SK-N-SH (cell line): ENCODE measurements around the gene FSHR. TPM values are rescaled to one million over a fixed set of nuclear protein-coding genes. Genes with fewer than 3 reads are reported as not detected.

Experiments used
- CTCF ChIA-PET: fragments of 300-600, 350-600 bp; formaldehyde crosslinking; extraction: SDS; loops from one replicate; lab custom pipeline; 2021; lab: Yijun Ruan, JAX
- POLR2A ChIA-PET: fragments of 350-600 bp; sonication (Branson Sonifier 250); formaldehyde crosslinking; extraction: SDS; loops from one replicate; lab custom pipeline; 2020; ENCODE audit warnings: antibody characterized with exemption, inconsistent platforms; lab: Yijun Ruan, JAX
- DNase-seq: peaks from one replicate; pipeline ENCODE4 v3.0.0; 2012
- H2AFZ ChIP-seq: fragments of 200-600 bp; sonication (generic); 2 replicates; pipeline ENCODE4 v1.8.1; 2016; ENCODE audit warnings: antibody characterized with exemption, mild to moderate bottlenecking, low read depth
- H3F3A ChIP-seq: fragments of 200-600 bp; sonication (generic); replicated peaks from 2 replicates; pipeline ENCODE3; 2016; ENCODE audit warnings: antibody characterized with exemption, mild to moderate bottlenecking; ENCODE audit not compliant: insufficient read depth
- H3K27ac ChIP-seq, 2 experiments: fragments of 200-500 bp in 1 of 2; fragments of 200-600 bp in 1 of 2; sonication (Bioruptor generic) in 1 of 2; sonication (generic), shearing (Covaris generic) in 1 of 2; 2 replicates each; pipeline versions ENCODE4 v1.5.1 to v1.6.1; 2014 to 2016; ENCODE audit warnings: low read depth in 2 of 2, inconsistent platforms in 1 of 2, low read length in 1 of 2, mild to moderate bottlenecking in 1 of 2, mixed read lengths in 1 of 2
- H3K27me3 ChIP-seq: fragments of 200-600 bp; sonication (generic), shearing (Covaris generic); 2 replicates; pipeline ENCODE4 v1.6.1; 2016; ENCODE audit warnings: mixed run types; ENCODE audit not compliant: insufficient read depth
- H3K36me3 ChIP-seq, 2 experiments: fragments of 200-500 bp in 1 of 2; fragments of 200-600 bp in 1 of 2; sonication (Bioruptor generic) in 1 of 2; sonication (generic) in 1 of 2; replicated peaks in 1 of 2; 2 replicates each; pipeline versions ENCODE3 to v1.5.1; 2014 to 2016; ENCODE audit warnings: low read length in 1 of 2, mild to moderate bottlenecking in 1 of 2; ENCODE audit not compliant: insufficient read depth in 2 of 2, control insufficient read depth in 1 of 2
- H3K4me1 ChIP-seq, 2 experiments: fragments of 200-500 bp in 1 of 2; fragments of 200-600 bp in 1 of 2; sonication (Bioruptor generic) in 1 of 2; sonication (generic), shearing (Covaris generic) in 1 of 2; 2 replicates each; pipeline versions ENCODE4 v1.5.1 to v1.6.1; 2014 to 2016; ENCODE audit warnings: low read depth in 1 of 2, low read length in 1 of 2, mixed run types in 1 of 2; ENCODE audit not compliant: insufficient read depth in 2 of 2, control insufficient read depth in 1 of 2
- H3K4me2 ChIP-seq: fragments of 200-600 bp; sonication (generic), shearing (Covaris generic); 2 replicates; pipeline ENCODE4 v1.6.1; 2017; ENCODE audit warnings: mixed run types
- H3K4me3 ChIP-seq, 2 experiments: fragments of 200-500 bp in 1 of 2; fragments of 200-600 bp in 1 of 2; sonication (Bioruptor generic) in 1 of 2; sonication (generic), shearing (Covaris generic) in 1 of 2; 2 replicates each; pipeline versions ENCODE4 v1.5.1 to v1.8.1; 2014 to 2016; ENCODE audit warnings: low read depth in 2 of 2, inconsistent platforms in 1 of 2, low read length in 1 of 2, mild to moderate bottlenecking in 1 of 2, mixed read lengths in 1 of 2, moderate library complexity in 1 of 2
- H3K79me2 ChIP-seq: fragments of 200-600 bp; sonication (generic); 2 replicates; pipeline ENCODE4 v1.8.1; 2017; ENCODE audit warnings: mild to moderate bottlenecking; ENCODE audit not compliant: insufficient read depth
- H3K9ac ChIP-seq: fragments of 200-600 bp; sonication (generic); 2 replicates; pipeline ENCODE4 v1.6.1; 2017; ENCODE audit warnings: mixed run types
- H3K9me2 ChIP-seq: fragments of 200-600 bp; sonication (generic); 2 replicates; pipeline ENCODE4 v1.6.1; 2017; ENCODE audit warnings: mixed run types
- H3K9me3 ChIP-seq: fragments of 200-600 bp; sonication (generic); 2 replicates; pipeline ENCODE4 v1.6.1; 2017; ENCODE audit warnings: mixed run types, mild to moderate bottlenecking, moderate library complexity
- H4K20me1 ChIP-seq: fragments of 200-600 bp; sonication (generic); 2 replicates; pipeline ENCODE4 v1.6.1; 2017; ENCODE audit warnings: mild to moderate bottlenecking, mixed run types; ENCODE audit not compliant: insufficient read depth
- ELF1 ChIP-seq: IDR thresholded peaks from 2 replicates; pipeline ENCODE4 v1.4.0; 2012
- FOXJ3 ChIP-seq: sonication (generic); formaldehyde crosslinking; IDR thresholded peaks from 2 replicates; pipeline ENCODE4 v1.5.1; 2020; ENCODE audit warnings: mild to moderate bottlenecking, missing genetic modification reagents
- FOXM1 ChIP-seq: IDR thresholded peaks from 2 replicates; pipeline ENCODE4 v1.4.0; 2012; ENCODE audit warnings: low read depth, mild to moderate bottlenecking
- GABPA ChIP-seq: IDR thresholded peaks from 2 replicates; pipeline ENCODE4 v1.4.0; 2012; ENCODE audit warnings: low read depth, mild to moderate bottlenecking
- GATA2 ChIP-seq: sonication (generic); formaldehyde crosslinking; IDR thresholded peaks from 2 replicates; pipeline ENCODE4 v1.5.0; 2020; ENCODE audit warnings: mild to moderate bottlenecking, missing genetic modification reagents
- JUND ChIP-seq: IDR thresholded peaks from 2 replicates; pipeline ENCODE4 v1.4.0; 2012
- MEF2A ChIP-seq: IDR thresholded peaks from 2 replicates; pipeline ENCODE4 v1.4.0; 2012; ENCODE audit warnings: low read depth, borderline replicate concordance
- NFIC ChIP-seq: IDR thresholded peaks from 2 replicates; pipeline ENCODE4 v1.4.0; 2012; ENCODE audit warnings: borderline replicate concordance
- POLR2AphosphoS5 ChIP-seq: IDR thresholded peaks from 2 replicates; pipeline ENCODE4 v1.6.1; 2012; ENCODE audit warnings: low read depth, low read length
- RCOR1 ChIP-seq: fragments of 150-350 bp; IDR thresholded peaks from 2 replicates; pipeline ENCODE4 v1.6.1; 2017; ENCODE audit warnings: antibody characterized with exemption, low read length
- RFX5 ChIP-seq: IDR thresholded peaks from 2 replicates; pipeline ENCODE4 v1.6.1; 2012; ENCODE audit warnings: mild to moderate bottlenecking, improper control_type of control experiment, low read length
- RXRA ChIP-seq: IDR thresholded peaks from 2 replicates; pipeline ENCODE4 v1.4.0; 2012; ENCODE audit warnings: low read depth, mild to moderate bottlenecking, borderline replicate concordance
- SIN3A ChIP-seq: IDR thresholded peaks from 2 replicates; pipeline ENCODE4 v1.6.1; 2012; ENCODE audit warnings: low read depth, mild to moderate bottlenecking, low read length, moderate library complexity, borderline replicate concordance
- TAF1 ChIP-seq: IDR thresholded peaks from 2 replicates; pipeline ENCODE4 v1.6.1; 2012; ENCODE audit warnings: low read depth, mild to moderate bottlenecking, low read length, moderate library complexity, borderline replicate concordance
- TCF12 ChIP-seq: IDR thresholded peaks from 2 replicates; pipeline ENCODE4 v1.4.0; 2012
- TEAD4 ChIP-seq: IDR thresholded peaks from 2 replicates; pipeline ENCODE4 v1.4.0; 2012; ENCODE audit warnings: mild to moderate bottlenecking, borderline replicate concordance; ENCODE audit not compliant: insufficient read depth
- WGBS: methylation state at CpG from one replicate; pipeline ENCODE4 v1.1.6; 2017; ENCODE audit warnings: low lambda C conversion rate; 5-methylcytosine and 5-hydroxymethylcytosine counted together
- polyA plus RNA-seq, 3 experiments: library from polyadenylated mRNA; depleted of rRNA; stranded (reverse); fragments of >200 nt; gene quantifications; 2 replicates each; pipeline ENCODE4 v1.2.3, GENCODE V29; 2012
- TF ChIP-seq, protein P1 (sequence below): IDR thresholded peaks from 2 replicates; pipeline ENCODE4 v1.4.0; 2012; ENCODE audit warnings: low read depth, borderline replicate concordance
- TF ChIP-seq, protein P2 (sequence below): IDR thresholded peaks from 2 replicates; pipeline ENCODE4 v1.4.0; 2012; ENCODE audit warnings: low read depth, borderline replicate concordance
- TF ChIP-seq, protein P3 (sequence below): IDR thresholded peaks from 2 replicates; pipeline ENCODE4 v1.6.1; 2012; ENCODE audit warnings: mild to moderate bottlenecking, low read depth, low read length, moderate library complexity
- TF ChIP-seq, protein P4 (sequence below): fragments of 150-350 bp; IDR thresholded peaks from 2 replicates; pipeline ENCODE4 v1.6.1; 2016; ENCODE audit warnings: mild to moderate bottlenecking, low read depth, low read length
- TF ChIP-seq, protein P5 (sequence below): IDR thresholded peaks from 2 replicates; pipeline ENCODE4 v1.4.0; 2012; ENCODE audit warnings: low read depth
- TF ChIP-seq, protein P6 (sequence below): fragments of 150-350 bp; IDR thresholded peaks from 2 replicates; pipeline ENCODE4 v1.6.1; 2017; ENCODE audit warnings: antibody characterized with exemption, low read length, low read depth, borderline replicate concordance

The FSHR gene
- polyA plus RNA-seq, 1 of the 3 experiments (the other 2 are of a cell fraction) = not detected

DNA sequence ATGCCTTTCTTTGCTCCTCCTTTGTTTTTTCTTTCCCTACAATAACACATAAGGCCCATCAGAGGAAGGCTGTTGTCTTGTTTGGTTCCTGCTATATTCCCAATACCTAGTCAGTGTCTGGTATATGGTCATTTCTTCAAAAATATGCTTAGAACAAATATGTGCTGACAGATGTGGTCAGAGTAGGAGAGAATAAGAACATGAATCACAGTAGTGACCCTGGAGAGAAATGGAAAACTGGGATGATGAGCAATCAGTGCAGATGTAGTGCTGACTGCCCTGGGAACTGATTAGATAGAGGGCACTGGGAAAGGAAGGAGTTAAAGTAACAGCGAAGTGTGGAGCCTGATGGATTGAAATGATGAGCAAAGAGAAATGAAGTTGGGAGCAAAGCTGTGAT is 209.4 kb downstream of the FSHR start:
- WGBS = 54% methylated on average over 1 of the region's 1 CpG
- peaks cover 0 to 6% of the 10 kb centered on the region in 2 experiments; a peak in 2 of 4 replicates for H3K4me1 ChIP-seq

DNA sequence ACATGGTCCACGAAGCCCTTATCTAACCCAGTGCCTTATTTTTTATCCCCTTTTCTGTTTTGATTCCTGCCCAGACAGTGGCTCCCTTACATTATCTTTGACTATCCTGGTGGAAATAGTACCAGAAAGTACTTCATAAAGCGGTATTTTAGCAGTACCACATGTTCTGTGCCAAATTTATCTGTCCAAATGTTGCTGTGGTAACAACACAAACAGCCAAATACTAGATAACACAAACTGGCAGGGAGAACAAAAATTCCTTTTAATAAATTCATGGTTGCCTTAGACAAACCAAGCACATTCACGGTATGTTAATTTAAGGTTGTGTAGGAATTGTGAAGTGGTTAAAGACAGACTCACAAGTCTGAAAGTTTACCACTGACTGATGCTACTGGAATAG is 210.9 kb downstream of the FSHR start:
- peaks cover 0 to 6% of the 10 kb centered on the region in 2 experiments; a peak in 2 of 4 replicates for H3K4me1 ChIP-seq
- H3K4me3 ChIP-seq = no peak overlapping the region
- CTCF ChIA-PET = interaction anchor here (1.3 kb wide), 1 partner anchor 8 kb away, joined by 4 read pairs; no protein-coding TSS in a partner anchor
- no peaks in the 10 kb centered on the region for H4K20me1 ChIP-seq
- POLR2A ChIA-PET = no interaction called here
- no peaks in the 10 kb centered on the region for H3K9me3 ChIP-seq
- H3K27me3 ChIP-seq = no peaks in the 10 kb centered on the region
- no peak overlapping the region for H3K4me2 ChIP-seq
- WGBS = 36% methylated on average over 3 of the region's 3 CpGs
- H3K36me3 ChIP-seq = no peaks in the 10 kb centered on the region
- H3K27ac ChIP-seq = no peak overlapping the region
- H3K9ac ChIP-seq = no peak overlapping the region
- DNase-seq = no peak
- no peaks in the 10 kb centered on the region for H3K79me2 ChIP-seq
- H3K9me2 ChIP-seq = no peaks in the 10 kb centered on the region
- no peaks in the 10 kb centered on the region for H3F3A ChIP-seq
- H2AFZ ChIP-seq = no peak overlapping the region
- TF ChIP-seq SIN3A (no peak), FOXM1 (no peak), TEAD4 (no peak), NFIC (no peak), GATA2 (CRISPR knock-in tag) (no peak), ELF1 (no peak), TAF1 (no peak), POLR2AphosphoS5 (no peak), RCOR1 (no peak)
- TF ChIP-seq, protein P1, sequence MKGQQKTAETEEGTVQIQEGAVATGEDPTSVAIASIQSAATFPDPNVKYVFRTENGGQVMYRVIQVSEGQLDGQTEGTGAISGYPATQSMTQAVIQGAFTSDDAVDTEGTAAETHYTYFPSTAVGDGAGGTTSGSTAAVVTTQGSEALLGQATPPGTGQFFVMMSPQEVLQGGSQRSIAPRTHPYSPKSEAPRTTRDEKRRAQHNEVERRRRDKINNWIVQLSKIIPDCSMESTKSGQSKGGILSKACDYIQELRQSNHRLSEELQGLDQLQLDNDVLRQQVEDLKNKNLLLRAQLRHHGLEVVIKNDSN = no peak
- TF ChIP-seq, protein P2, sequence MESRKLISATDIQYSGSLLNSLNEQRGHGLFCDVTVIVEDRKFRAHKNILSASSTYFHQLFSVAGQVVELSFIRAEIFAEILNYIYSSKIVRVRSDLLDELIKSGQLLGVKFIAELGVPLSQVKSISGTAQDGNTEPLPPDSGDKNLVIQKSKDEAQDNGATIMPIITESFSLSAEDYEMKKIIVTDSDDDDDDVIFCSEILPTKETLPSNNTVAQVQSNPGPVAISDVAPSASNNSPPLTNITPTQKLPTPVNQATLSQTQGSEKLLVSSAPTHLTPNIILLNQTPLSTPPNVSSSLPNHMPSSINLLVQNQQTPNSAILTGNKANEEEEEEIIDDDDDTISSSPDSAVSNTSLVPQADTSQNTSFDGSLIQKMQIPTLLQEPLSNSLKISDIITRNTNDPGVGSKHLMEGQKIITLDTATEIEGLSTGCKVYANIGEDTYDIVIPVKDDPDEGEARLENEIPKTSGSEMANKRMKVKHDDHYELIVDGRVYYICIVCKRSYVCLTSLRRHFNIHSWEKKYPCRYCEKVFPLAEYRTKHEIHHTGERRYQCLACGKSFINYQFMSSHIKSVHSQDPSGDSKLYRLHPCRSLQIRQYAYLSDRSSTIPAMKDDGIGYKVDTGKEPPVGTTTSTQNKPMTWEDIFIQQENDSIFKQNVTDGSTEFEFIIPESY = no peak
- TF ChIP-seq, protein P3, sequence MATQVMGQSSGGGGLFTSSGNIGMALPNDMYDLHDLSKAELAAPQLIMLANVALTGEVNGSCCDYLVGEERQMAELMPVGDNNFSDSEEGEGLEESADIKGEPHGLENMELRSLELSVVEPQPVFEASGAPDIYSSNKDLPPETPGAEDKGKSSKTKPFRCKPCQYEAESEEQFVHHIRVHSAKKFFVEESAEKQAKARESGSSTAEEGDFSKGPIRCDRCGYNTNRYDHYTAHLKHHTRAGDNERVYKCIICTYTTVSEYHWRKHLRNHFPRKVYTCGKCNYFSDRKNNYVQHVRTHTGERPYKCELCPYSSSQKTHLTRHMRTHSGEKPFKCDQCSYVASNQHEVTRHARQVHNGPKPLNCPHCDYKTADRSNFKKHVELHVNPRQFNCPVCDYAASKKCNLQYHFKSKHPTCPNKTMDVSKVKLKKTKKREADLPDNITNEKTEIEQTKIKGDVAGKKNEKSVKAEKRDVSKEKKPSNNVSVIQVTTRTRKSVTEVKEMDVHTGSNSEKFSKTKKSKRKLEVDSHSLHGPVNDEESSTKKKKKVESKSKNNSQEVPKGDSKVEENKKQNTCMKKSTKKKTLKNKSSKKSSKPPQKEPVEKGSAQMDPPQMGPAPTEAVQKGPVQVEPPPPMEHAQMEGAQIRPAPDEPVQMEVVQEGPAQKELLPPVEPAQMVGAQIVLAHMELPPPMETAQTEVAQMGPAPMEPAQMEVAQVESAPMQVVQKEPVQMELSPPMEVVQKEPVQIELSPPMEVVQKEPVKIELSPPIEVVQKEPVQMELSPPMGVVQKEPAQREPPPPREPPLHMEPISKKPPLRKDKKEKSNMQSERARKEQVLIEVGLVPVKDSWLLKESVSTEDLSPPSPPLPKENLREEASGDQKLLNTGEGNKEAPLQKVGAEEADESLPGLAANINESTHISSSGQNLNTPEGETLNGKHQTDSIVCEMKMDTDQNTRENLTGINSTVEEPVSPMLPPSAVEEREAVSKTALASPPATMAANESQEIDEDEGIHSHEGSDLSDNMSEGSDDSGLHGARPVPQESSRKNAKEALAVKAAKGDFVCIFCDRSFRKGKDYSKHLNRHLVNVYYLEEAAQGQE = no peak
- TF ChIP-seq, protein P4, sequence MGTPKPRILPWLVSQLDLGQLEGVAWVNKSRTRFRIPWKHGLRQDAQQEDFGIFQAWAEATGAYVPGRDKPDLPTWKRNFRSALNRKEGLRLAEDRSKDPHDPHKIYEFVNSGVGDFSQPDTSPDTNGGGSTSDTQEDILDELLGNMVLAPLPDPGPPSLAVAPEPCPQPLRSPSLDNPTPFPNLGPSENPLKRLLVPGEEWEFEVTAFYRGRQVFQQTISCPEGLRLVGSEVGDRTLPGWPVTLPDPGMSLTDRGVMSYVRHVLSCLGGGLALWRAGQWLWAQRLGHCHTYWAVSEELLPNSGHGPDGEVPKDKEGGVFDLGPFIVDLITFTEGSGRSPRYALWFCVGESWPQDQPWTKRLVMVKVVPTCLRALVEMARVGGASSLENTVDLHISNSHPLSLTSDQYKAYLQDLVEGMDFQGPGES = no peak

More for the DNA sequence above, 209.4 kb downstream of the FSHR start:
- no peaks in the 10 kb centered on the region for H3F3A ChIP-seq
- no peaks in the 10 kb centered on the region for H3K79me2 ChIP-seq
- no peaks in the 10 kb centered on the region for H3K9me2 ChIP-seq
- ChIA-PET CTCF (interaction anchor here (0.8 to 3.2 kb wide), 4 partner anchors 15 to 1199 kb away, joined by 3 to 12 read pairs (median 6); no protein-coding TSS in a partner anchor), POLR2A (no interaction called here)
- H3K4me3 ChIP-seq = no peak overlapping the region
- TF ChIP-seq RXRA (no peak), RFX5 (no peak), ELF1 (no peak), TCF12 (no peak), TEAD4 (no peak), GATA2 (CRISPR knock-in tag) (no peak), JUND (no peak), GABPA (no peak), FOXJ3 (no peak), NFIC (no peak), MEF2A (no peak)
- TF ChIP-seq, protein P5, sequence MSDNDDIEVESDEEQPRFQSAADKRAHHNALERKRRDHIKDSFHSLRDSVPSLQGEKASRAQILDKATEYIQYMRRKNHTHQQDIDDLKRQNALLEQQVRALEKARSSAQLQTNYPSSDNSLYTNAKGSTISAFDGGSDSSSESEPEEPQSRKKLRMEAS = no peak
- TF ChIP-seq, protein P6, sequence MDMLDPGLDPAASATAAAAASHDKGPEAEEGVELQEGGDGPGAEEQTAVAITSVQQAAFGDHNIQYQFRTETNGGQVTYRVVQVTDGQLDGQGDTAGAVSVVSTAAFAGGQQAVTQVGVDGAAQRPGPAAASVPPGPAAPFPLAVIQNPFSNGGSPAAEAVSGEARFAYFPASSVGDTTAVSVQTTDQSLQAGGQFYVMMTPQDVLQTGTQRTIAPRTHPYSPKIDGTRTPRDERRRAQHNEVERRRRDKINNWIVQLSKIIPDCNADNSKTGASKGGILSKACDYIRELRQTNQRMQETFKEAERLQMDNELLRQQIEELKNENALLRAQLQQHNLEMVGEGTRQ = no peak
- no peaks in the 10 kb centered on the region for H3K36me3 ChIP-seq
- H3K9ac ChIP-seq = no peak overlapping the region
- no peak overlapping the region for H3K27ac ChIP-seq
- no peak overlapping the region for H3K4me2 ChIP-seq
- DNase-seq = no peak
- H4K20me1 ChIP-seq = no peaks in the 10 kb centered on the region
- H3K27me3 ChIP-seq = no peaks in the 10 kb centered on the region
- no peaks in the 10 kb centered on the region for H3K9me3 ChIP-seq
- H2AFZ ChIP-seq = no peak overlapping the region
